ENCODE data around the gene OGDHL. TPM values are rescaled to one million over a fixed set of nuclear protein-coding genes. Genes with fewer than 3 reads are reported as not detected.

The OGDHL gene
- total and polyA plus RNA-seq, 9 of the 15 experiments (the other 6 are each of a cell fraction or from before 2014, with no cell fraction given): 0.01 to 1.8 (median 0.91) TPM

GRCh38 chr10:49711481-49711880, 50.6 kb downstream of the OGDHL start:
- Histone ChIP-seq H3K79me2 (ENCODE audit: control insufficient read depth, insufficient read depth, low read length) (no peaks in the 10 kb centered on the region), H3K4me3 (no peak overlapping the region), H3K4me1 (replicated peaks in 1 of 2; ENCODE audit: control insufficient read depth in 2 of 2, insufficient read depth in 2 of 2, low read length in 2 of 2) (no peaks in the 10 kb centered on the region), H3K9me3 (replicated peaks; ENCODE audit: control insufficient read depth, insufficient read depth, low read depth, low read length) (no peaks in the 10 kb centered on the region; the same call in 1 of the 2 replicates), H3K4me2 (ENCODE audit: insufficient read depth, low read length) (no peak overlapping the region), H3K27me3 (ENCODE audit: control insufficient read depth in 2 of 2, insufficient read depth in 2 of 2, low read length in 2 of 2) (peaks cover 3 to 22% of the 10 kb centered on the region in 2 experiments; a peak in 1 of 5 replicates), H3K27ac (ENCODE audit: extremely low read depth, low read depth, low read length) (no peak overlapping the region), H3K9ac (ENCODE audit: insufficient read depth in 1 of 2, low read depth in 2 of 2, low read length in 2 of 2) (no peak overlapping the region), H2AFZ (ENCODE audit: low read depth, low read length) (no peak overlapping the region), H3K9me1 (ENCODE audit: control insufficient read depth, insufficient read depth, low read length) (no peaks in the 10 kb centered on the region), H3K36me3 (ENCODE audit: control insufficient read depth, insufficient read depth, low read length) (no peaks in the 10 kb centered on the region), H4K20me1 (replicated peaks; ENCODE audit: control insufficient read depth, insufficient read depth, low read length) (no peaks in the 10 kb centered on the region)
- no peak for DNase-seq (ENCODE audit: extremely low read depth in 1 of 4, low spot score in 3 of 4)
- intact Hi-C loops (cut with micrococcal nuclease): no loop called here
- TF ChIP-seq MAFF (IDR thresholded peaks at IDR 0.05; ENCODE audit: low read length): no peak
- FAIRE-seq: no peak
- WGBS (ENCODE audit: insufficient coverage, low coverage, missing lambda C conversion rate): 3% methylated on average over 8 of the region's 8 CpGs
- ChIA-PET CTCF (ENCODE audit: low intra/inter-chr PET ratio) (no interaction called here), POLR2A (interaction anchor here (0.7 kb wide), 1 partner anchor 13 kb away, joined by 3 read pairs; no protein-coding TSS in a partner anchor)
- no peak for ATAC-seq
- no TSS peak for BruUV-seq (replicated peaks)
- in situ Hi-C loops (cut with MboI): no loop called here

DNA sequence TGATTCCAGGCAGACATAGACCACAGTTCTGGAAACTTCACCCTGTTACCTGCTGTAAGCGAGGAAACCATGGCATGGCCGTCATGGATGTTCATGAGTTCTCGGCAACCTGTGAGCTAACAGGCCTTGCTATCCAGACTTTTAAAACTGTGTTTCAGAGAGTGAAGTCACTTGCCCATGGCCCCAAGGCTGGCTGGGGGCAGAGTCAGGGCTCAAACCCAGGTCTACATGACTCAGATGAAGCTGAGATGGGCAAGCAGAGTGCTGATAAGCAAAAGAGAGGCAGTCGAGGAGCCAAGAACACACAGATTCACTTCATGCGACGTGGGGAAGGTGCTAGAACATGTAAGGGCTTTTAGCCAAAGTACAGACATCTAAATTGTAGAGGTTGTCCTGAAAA, 51.2 kb downstream of the OGDHL start:
- H3K9ac ChIP-seq (ENCODE audit: insufficient read depth in 1 of 2, low read depth in 2 of 2, low read length in 2 of 2): no peak overlapping the region
- FAIRE-seq (no peak), DNase-seq (ENCODE audit: extremely low read depth in 1 of 4, low spot score in 3 of 4) (no peak), ATAC-seq (no peak)
- H4K20me1 ChIP-seq (replicated peaks; ENCODE audit: control insufficient read depth, insufficient read depth, low read length): no peaks in the 10 kb centered on the region
- no peaks in the 10 kb centered on the region for H3K9me1 ChIP-seq (ENCODE audit: control insufficient read depth, insufficient read depth, low read length)
- H3K79me2 ChIP-seq (ENCODE audit: control insufficient read depth, insufficient read depth, low read length): no peaks in the 10 kb centered on the region
- WGBS (ENCODE audit: insufficient coverage, low coverage, missing lambda C conversion rate): 0% methylated on average over 6 of the region's 6 CpGs
- in situ Hi-C loops (cut with MboI) (no loop called here), intact Hi-C loops (cut with micrococcal nuclease) (no loop called here)
- peaks cover 3 to 22% of the 10 kb centered on the region in 2 experiments; a peak in 1 of 5 replicates for H3K27me3 ChIP-seq (ENCODE audit: control insufficient read depth in 2 of 2, insufficient read depth in 2 of 2, low read length in 2 of 2)
- no TSS peak for BruUV-seq (replicated peaks)
- no peak overlapping the region for H3K4me3 ChIP-seq
- H2AFZ ChIP-seq (ENCODE audit: low read depth, low read length): no peak overlapping the region
- ChIA-PET CTCF (ENCODE audit: low intra/inter-chr PET ratio) (no interaction called here), POLR2A (interaction anchor here (0.7 kb wide), 1 partner anchor 12 kb away, joined by 3 read pairs; no protein-coding TSS in a partner anchor)
- H3K4me2 ChIP-seq (ENCODE audit: insufficient read depth, low read length): no peak overlapping the region
- no peaks in the 10 kb centered on the region for H3K4me1 ChIP-seq (replicated peaks in 1 of 2; ENCODE audit: control insufficient read depth in 2 of 2, insufficient read depth in 2 of 2, low read length in 2 of 2)
- H3K27ac ChIP-seq (ENCODE audit: extremely low read depth, low read depth, low read length): no peak overlapping the region
- H3K36me3 ChIP-seq (ENCODE audit: control insufficient read depth, insufficient read depth, low read length): no peaks in the 10 kb centered on the region
- no peaks in the 10 kb centered on the region; the same call in 1 of the 2 replicates for H3K9me3 ChIP-seq (replicated peaks; ENCODE audit: control insufficient read depth, insufficient read depth, low read depth, low read length)
- TF ChIP-seq ZNF384 (IDR thresholded peaks at IDR 0.05; ENCODE audit: low read depth, low read length): no peak
- no peak for TF ChIP-seq NONO (IDR thresholded peaks at IDR 0.05; ENCODE audit: low read depth in 2 of 2, low read length in 1 of 2)
- TF ChIP-seq, protein P1, sequence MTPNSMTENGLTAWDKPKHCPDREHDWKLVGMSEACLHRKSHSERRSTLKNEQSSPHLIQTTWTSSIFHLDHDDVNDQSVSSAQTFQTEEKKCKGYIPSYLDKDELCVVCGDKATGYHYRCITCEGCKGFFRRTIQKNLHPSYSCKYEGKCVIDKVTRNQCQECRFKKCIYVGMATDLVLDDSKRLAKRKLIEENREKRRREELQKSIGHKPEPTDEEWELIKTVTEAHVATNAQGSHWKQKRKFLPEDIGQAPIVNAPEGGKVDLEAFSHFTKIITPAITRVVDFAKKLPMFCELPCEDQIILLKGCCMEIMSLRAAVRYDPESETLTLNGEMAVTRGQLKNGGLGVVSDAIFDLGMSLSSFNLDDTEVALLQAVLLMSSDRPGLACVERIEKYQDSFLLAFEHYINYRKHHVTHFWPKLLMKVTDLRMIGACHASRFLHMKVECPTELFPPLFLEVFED (CRISPR knock-in tag; conservative IDR thresholded peaks at IDR 0.05): no peak
- TF ChIP-seq CBX5 (IDR thresholded peaks at IDR 0.05; ENCODE audit: borderline replicate concordance, low read depth): no peak
- TF ChIP-seq, protein P2, sequence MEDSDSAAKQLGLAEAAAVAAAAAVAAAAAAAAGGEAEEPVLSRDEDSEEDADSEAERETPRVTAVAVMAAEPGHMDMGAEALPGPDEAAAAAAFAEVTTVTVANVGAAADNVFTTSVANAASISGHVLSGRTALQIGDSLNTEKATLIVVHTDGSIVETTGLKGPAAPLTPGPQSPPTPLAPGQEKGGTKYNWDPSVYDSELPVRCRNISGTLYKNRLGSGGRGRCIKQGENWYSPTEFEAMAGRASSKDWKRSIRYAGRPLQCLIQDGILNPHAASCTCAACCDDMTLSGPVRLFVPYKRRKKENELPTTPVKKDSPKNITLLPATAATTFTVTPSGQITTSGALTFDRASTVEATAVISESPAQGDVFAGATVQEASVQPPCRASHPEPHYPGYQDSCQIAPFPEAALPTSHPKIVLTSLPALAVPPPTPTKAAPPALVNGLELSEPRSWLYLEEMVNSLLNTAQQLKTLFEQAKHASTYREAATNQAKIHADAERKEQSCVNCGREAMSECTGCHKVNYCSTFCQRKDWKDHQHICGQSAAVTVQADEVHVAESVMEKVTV (CRISPR knock-in tag; IDR thresholded peaks at IDR 0.05): no peak
- no peak for TF ChIP-seq TEAD1 (CRISPR knock-in tag; IDR thresholded peaks at IDR 0.05)
- TF ChIP-seq ZNF561 (CRISPR knock-in tag; conservative IDR thresholded peaks at IDR 0.05): no peak
- TF ChIP-seq NR3C1 (CRISPR knock-in tag; IDR thresholded peaks at IDR 0.05): no peak
- no peak for TF ChIP-seq MYC (IDR thresholded peaks at IDR 0.05; ENCODE audit: low read depth, low read length)
- no peak for TF ChIP-seq MYC (CRISPR knock-in tag; IDR thresholded peaks at IDR 0.05; ENCODE audit: borderline replicate concordance, low read depth)
- no peak for TF ChIP-seq IRF9 (tag; IDR thresholded peaks at IDR 0.05)
- TF ChIP-seq KLF16 (IDR thresholded peaks at IDR 0.05): no peak

All from K562 (cell line).